T-helper 1 cell treated with Interleukin-12 subunit alpha and Interleukin-12 subunit beta and Interleukin-4 antibody, amounts not matched to agents 30 μg/mL and 1 μg/mL, for 36 hours (primary cell): ENCODE data around the gene ATM.

Experiments
- H3K27ac Mint-ChIP-seq: one replicate; pipeline ENCODE4 v1.8.0; 2021; ENCODE audit warnings: mild to moderate bottlenecking, mixed read lengths
- H3K27me3 Mint-ChIP-seq: one replicate; pipeline ENCODE4 v1.8.0; 2021; ENCODE audit warnings: low read depth, mixed read lengths
- H3K36me3 Mint-ChIP-seq: one replicate; pipeline ENCODE4 v1.8.0; 2021; ENCODE audit warnings: low read depth, mixed read lengths
- H3K4me1 Mint-ChIP-seq: one replicate; pipeline ENCODE4 v1.8.0; 2021; ENCODE audit warnings: low read depth, mixed read lengths
- H3K4me3 Mint-ChIP-seq: one replicate; pipeline ENCODE4 v1.8.0; 2021; ENCODE audit warnings: mild to moderate bottlenecking, moderate library complexity, mixed read lengths
- H3K9me3 Mint-ChIP-seq: one replicate; pipeline ENCODE4 v1.8.0; 2021; ENCODE audit warnings: mixed read lengths

The ATM gene

GRCh38 chr11:108213784-108214183 is 9.1 kb upstream of the ATM start:
- peaks cover under 1% of the 10 kb centered on the region for H3K9me3 Mint-ChIP-seq
- H3K36me3 Mint-ChIP-seq = peaks cover 36% of the 10 kb centered on the region
- H3K4me3 Mint-ChIP-seq = no peak overlapping the region
- peaks cover 25% of the 10 kb centered on the region for H3K4me1 Mint-ChIP-seq
- no peak overlapping the region for H3K27ac Mint-ChIP-seq
- H3K27me3 Mint-ChIP-seq = no peaks in the 10 kb centered on the region

GRCh38 chr11:108216988-108217387 is 5.9 kb upstream of the ATM start:
- Mint-ChIP-seq H3K4me1 (peaks cover 38% of the 10 kb centered on the region), H3K27ac (peak overlapping the region; percentile 38), H3K36me3 (peaks cover 27% of the 10 kb centered on the region), H3K4me3 (no peak overlapping the region), H3K9me3 (no peaks in the 10 kb centered on the region), H3K27me3 (no peaks in the 10 kb centered on the region)

GRCh38 chr11:108218455-108218854 is 4.4 kb upstream of the ATM start:
- H3K27me3 Mint-ChIP-seq = no peaks in the 10 kb centered on the region
- peaks cover 38% of the 10 kb centered on the region for H3K4me1 Mint-ChIP-seq
- peaks cover 22% of the 10 kb centered on the region for H3K36me3 Mint-ChIP-seq
- H3K27ac Mint-ChIP-seq = no peak overlapping the region
- H3K4me3 Mint-ChIP-seq = no peak overlapping the region
- H3K9me3 Mint-ChIP-seq = no peaks in the 10 kb centered on the region

GRCh38 chr11:108218912-108219783 is 3.7 kb upstream of the ATM start:
- Mint-ChIP-seq H3K36me3 (peaks cover 19% of the 10 kb centered on the region), H3K4me3 (peak overlapping the region; percentile 36)

GRCh38 chr11:108220721-108221336 is 2.0 kb upstream of the ATM start:
- H3K36me3 Mint-ChIP-seq = peaks cover 18% of the 10 kb centered on the region

More at GRCh38 chr11:108218912-108219783, 3.7 kb upstream of the ATM start:
- Mint-ChIP-seq H3K27me3 (no peaks in the 10 kb centered on the region), H3K9me3 (no peaks in the 10 kb centered on the region), H3K4me1 (peaks cover 38% of the 10 kb centered on the region), H3K27ac (no peak overlapping the region)

GRCh38 chr11:108221371-108221770 is 1.5 kb upstream of the ATM start:
- peaks cover 49% of the 10 kb centered on the region for H3K4me1 Mint-ChIP-seq
- H3K9me3 Mint-ChIP-seq = no peaks in the 10 kb centered on the region
- H3K36me3 Mint-ChIP-seq = peaks cover 18% of the 10 kb centered on the region
- H3K27me3 Mint-ChIP-seq = no peaks in the 10 kb centered on the region
- no peak overlapping the region for H3K27ac Mint-ChIP-seq
- no peak overlapping the region for H3K4me3 Mint-ChIP-seq

More at GRCh38 chr11:108220721-108221336, 2.0 kb upstream of the ATM start:
- H3K27ac Mint-ChIP-seq = no peak overlapping the region
- no peak overlapping the region for H3K4me3 Mint-ChIP-seq
- H3K27me3 Mint-ChIP-seq = no peaks in the 10 kb centered on the region
- peaks cover 47% of the 10 kb centered on the region for H3K4me1 Mint-ChIP-seq
- no peaks in the 10 kb centered on the region for H3K9me3 Mint-ChIP-seq

GRCh38 chr11:108221911-108222573 is 825 bp upstream of the ATM start:
- H3K4me1 Mint-ChIP-seq = peaks cover 49% of the 10 kb centered on the region
- H3K27ac Mint-ChIP-seq = no peak overlapping the region

GRCh38 chr11:108223348-108224149 is 682 bp downstream of the ATM start:
- no peaks in the 10 kb centered on the region for H3K27me3 Mint-ChIP-seq
- H3K4me3 Mint-ChIP-seq = no peak overlapping the region
- H3K27ac Mint-ChIP-seq = no peak overlapping the region
- H3K9me3 Mint-ChIP-seq = no peaks in the 10 kb centered on the region
- H3K36me3 Mint-ChIP-seq = peaks cover 18% of the 10 kb centered on the region
- H3K4me1 Mint-ChIP-seq = peaks cover 44% of the 10 kb centered on the region

More at GRCh38 chr11:108221911-108222573, 825 bp upstream of the ATM start:
- no peaks in the 10 kb centered on the region for H3K27me3 Mint-ChIP-seq
- H3K36me3 Mint-ChIP-seq = peaks cover 18% of the 10 kb centered on the region
- no peaks in the 10 kb centered on the region for H3K9me3 Mint-ChIP-seq
- no peak overlapping the region for H3K4me3 Mint-ChIP-seq

GRCh38 chr11:108224366-108224765 is 1.5 kb downstream of the ATM start:
- Mint-ChIP-seq H3K27ac (no peak overlapping the region), H3K27me3 (no peaks in the 10 kb centered on the region), H3K9me3 (no peaks in the 10 kb centered on the region), H3K4me1 (peaks cover 40% of the 10 kb centered on the region), H3K4me3 (no peak overlapping the region), H3K36me3 (peaks cover 17% of the 10 kb centered on the region)

- Mint-ChIP-seq H3K4me1 (peaks cover 34% of the 10 kb centered on the region), H3K36me3 (peaks cover 19% of the 10 kb centered on the region), H3K9me3 (no peaks in the 10 kb centered on the region), H3K4me3 (no peak overlapping the region), H3K27me3 (no peaks in the 10 kb centered on the region), H3K27ac (no peak overlapping the region)
Measured at GRCh38 chr11:108224911-108225786, 2.3 kb downstream of the ATM start.

- Mint-ChIP-seq H3K36me3 (peaks cover 20% of the 10 kb centered on the region), H3K27ac (peak overlapping the region; percentile 84), H3K27me3 (no peaks in the 10 kb centered on the region), H3K4me1 (peaks cover 27% of the 10 kb centered on the region), H3K4me3 (peak overlapping the region; percentile 80), H3K9me3 (no peaks in the 10 kb centered on the region)
Measured at GRCh38 chr11:108226036-108226435, 3.2 kb downstream of the ATM start.

- Mint-ChIP-seq H3K27me3 (no peaks in the 10 kb centered on the region), H3K27ac (no peak overlapping the region), H3K36me3 (peaks cover 32% of the 10 kb centered on the region), H3K4me1 (peaks cover 29% of the 10 kb centered on the region), H3K4me3 (no peak overlapping the region), H3K9me3 (no peaks in the 10 kb centered on the region)
Measured at GRCh38 chr11:108228251-108228650, 5.4 kb downstream of the ATM start.

GRCh38 chr11:108233277-108233945 is 10.5 kb downstream of the ATM start:
- Mint-ChIP-seq H3K4me3 (no peak overlapping the region), H3K27ac (no peak overlapping the region), H3K9me3 (no peaks in the 10 kb centered on the region), H3K36me3 (peaks cover 54% of the 10 kb centered on the region), H3K4me1 (peaks cover 29% of the 10 kb centered on the region), H3K27me3 (no peaks in the 10 kb centered on the region)
